H1 (cell line): Measurements from ENCODE around the gene RTEL1. TPM values are rescaled to one million over a fixed set of nuclear protein-coding genes. Genes with fewer than 3 reads are reported as not detected.

Experiments
- CTCF ChIA-PET: fragments of 300-600 bp; sonication (Branson Sonifier 250); formaldehyde crosslinking; loops from one replicate; lab custom pipeline; 2021; ENCODE audit not compliant: partially characterized antibody; lab: Charles Lee
- POLR2A ChIA-PET: fragments of 300-600 bp; sonication (Branson Sonifier 250); formaldehyde crosslinking; loops from one replicate; lab custom pipeline; 2021; ENCODE audit warnings: inconsistent platforms; ENCODE audit not compliant: partially characterized antibody; lab: Charles Lee
- DNase-seq, 2 experiments: peaks; one replicate each; pipeline versions ENCODE4 v3.0.0 to v3.0.0-alpha.2; 2010 to 2022; ENCODE audit warnings: low spot score in 2 of 2, low read depth in 1 of 2, mixed read lengths in 1 of 2
- FAIRE-seq: peaks from 2 replicates; lab custom pipeline; 2011; peaks lifted over from hg19 to GRCh38; lab: Jason Lieb, UNC
- H2AFZ ChIP-seq: 2 replicates; pipeline ENCODE4 v1.8.1; 2012; ENCODE audit warnings: low read length, inconsistent platforms
- H2AK5ac ChIP-seq: 2 replicates; pipeline ENCODE4 v1.6.1; 2013; ENCODE audit warnings: low read depth, low read length
- H2BK120ac ChIP-seq: replicated peaks from 2 replicates; pipeline ENCODE3; 2013; ENCODE audit warnings: low read depth, low read length, inconsistent platforms
- H2BK12ac ChIP-seq: 2 replicates; pipeline ENCODE4 v1.6.1; 2013; ENCODE audit warnings: low read depth, low read length
- H2BK15ac ChIP-seq: 2 replicates; pipeline ENCODE4 v1.6.1; 2013; ENCODE audit warnings: low read length
- H2BK20ac ChIP-seq: 2 replicates; pipeline ENCODE4 v1.6.1; 2013; ENCODE audit warnings: low read length
- H2BK5ac ChIP-seq: 2 replicates; pipeline ENCODE4 v1.6.1; 2013; ENCODE audit warnings: low read depth, low read length
- H3K14ac ChIP-seq: 2 replicates; pipeline ENCODE4 v1.6.1; 2013; ENCODE audit warnings: inconsistent platforms; ENCODE audit not compliant: insufficient read length
- H3K18ac ChIP-seq: 2 replicates; pipeline ENCODE4 v1.6.1; 2013; ENCODE audit warnings: low read length; ENCODE audit errors: extremely low read depth
- H3K23ac ChIP-seq: 2 replicates; pipeline ENCODE4 v1.6.1; 2013; ENCODE audit warnings: inconsistent platforms; ENCODE audit not compliant: insufficient read length
- H3K23me2 ChIP-seq: 2 replicates; pipeline ENCODE4 v1.6.1; 2013; ENCODE audit warnings: low read depth, low read length
- H3K27ac ChIP-seq: 2 replicates; pipeline ENCODE4 v1.6.1; 2011; ENCODE audit warnings: low read depth, low read length, inconsistent platforms
- H3K27me3 ChIP-seq, 4 experiments: replicated peaks in 1 of 4; 1 replicate in 1 of 4; 2 replicates in 3 of 4; pipeline versions ENCODE4 v1.6.1 to v1.8.1; 2011 to 2013; ENCODE audit warnings: low read length in 3 of 4, mild to moderate bottlenecking in 3 of 4, inconsistent platforms in 2 of 4, mixed read lengths in 2 of 4, moderate library complexity in 1 of 4; ENCODE audit not compliant: control insufficient read depth in 3 of 4, insufficient read depth in 3 of 4; ENCODE audit errors: extremely low read depth in 1 of 4
- H3K36me3 ChIP-seq, 4 experiments: 2 replicates each; pipeline versions ENCODE4 v1.6.1 to v1.8.1; 2011 to 2013; ENCODE audit warnings: mild to moderate bottlenecking in 4 of 4, low read length in 3 of 4, moderate library complexity in 2 of 4, control low read depth in 1 of 4, inconsistent platforms in 1 of 4; ENCODE audit not compliant: insufficient read depth in 4 of 4, control insufficient read depth in 2 of 4
- H3K4ac ChIP-seq: replicated peaks from 2 replicates; pipeline ENCODE3; 2013; ENCODE audit warnings: low read length, low read depth, mixed read lengths, inconsistent platforms; ENCODE audit not compliant: insufficient read length
- H3K4me1 ChIP-seq, 4 experiments: replicated peaks in 1 of 4; 1 replicate in 1 of 4; 2 replicates in 3 of 4; pipeline versions ENCODE4 v1.6.1 to v1.8.1; 2011 to 2013; ENCODE audit warnings: low read length in 3 of 4, inconsistent platforms in 2 of 4, mixed read lengths in 1 of 4; ENCODE audit not compliant: insufficient read depth in 4 of 4, control insufficient read depth in 3 of 4
- H3K4me2 ChIP-seq, 2 experiments: 2 replicates each; pipeline versions ENCODE4 v1.6.1 to v1.8.1; 2011 to 2013; ENCODE audit warnings: low read depth in 2 of 2, low read length in 2 of 2, control low read depth in 1 of 2, inconsistent platforms in 1 of 2, mild to moderate bottlenecking in 1 of 2; ENCODE audit not compliant: insufficient read depth in 1 of 2
- H3K4me3 ChIP-seq, 4 experiments: fragments of 200-600, 300-600 bp in 1 of 4; sonication (generic), shearing (Covaris generic), sonication (Bioruptor Twin) in 1 of 4; 2 replicates each; pipeline versions ENCODE4 v1.5.1 to v1.8.1; 2011 to 2016; ENCODE audit warnings: low read length in 4 of 4, low read depth in 3 of 4, control low read depth in 2 of 4, inconsistent platforms in 2 of 4, mild to moderate bottlenecking in 2 of 4, mixed read lengths in 1 of 4, moderate library complexity in 1 of 4; ENCODE audit not compliant: insufficient read depth in 2 of 4; ENCODE audit errors: extremely low read depth in 1 of 4
- H3K56ac ChIP-seq: replicated peaks from 2 replicates; pipeline ENCODE3; 2013; ENCODE audit warnings: low read depth, mild to moderate bottlenecking, mixed read lengths, low read length, inconsistent platforms; ENCODE audit not compliant: insufficient read length
- H3K79me1 ChIP-seq: 2 replicates; pipeline ENCODE4 v1.6.1; 2013; ENCODE audit warnings: low read depth, low read length, control low read depth
- H3K79me2 ChIP-seq, 2 experiments: 2 replicates each; pipeline versions ENCODE4 v1.6.1 to v1.8.1; 2012 to 2013; ENCODE audit warnings: low read length in 2 of 2, mild to moderate bottlenecking in 2 of 2, inconsistent platforms in 1 of 2; ENCODE audit not compliant: insufficient read depth in 2 of 2, control insufficient read depth in 1 of 2
- H3K9ac ChIP-seq, 4 experiments: replicated peaks in 1 of 4; 1 replicate in 1 of 4; 2 replicates in 3 of 4; pipeline versions ENCODE4 v1.6.1 to v1.8.1; 2011 to 2013; ENCODE audit warnings: low read depth in 3 of 4, low read length in 3 of 4, control low read depth in 2 of 4, mild to moderate bottlenecking in 2 of 4, moderate library complexity in 2 of 4, inconsistent platforms in 1 of 4; ENCODE audit errors: extremely low read depth in 1 of 4
- H3K9me3 ChIP-seq, 2 experiments: 2 replicates each; pipeline versions ENCODE4 v1.6.1 to v1.8.1; 2012 to 2013; ENCODE audit warnings: mild to moderate bottlenecking in 2 of 2, moderate library complexity in 2 of 2, control low read depth in 1 of 2, inconsistent platforms in 1 of 2, low read depth in 1 of 2, low read length in 1 of 2, mixed read lengths in 1 of 2; ENCODE audit not compliant: insufficient read depth in 2 of 2
- H4K20me1 ChIP-seq, 2 experiments: replicated peaks in 1 of 2; 2 replicates each; pipeline versions ENCODE3 to v1.8.1; 2011 to 2013; ENCODE audit warnings: inconsistent platforms in 2 of 2, low read length in 2 of 2, mild to moderate bottlenecking in 1 of 2; ENCODE audit not compliant: insufficient read depth in 2 of 2, control insufficient read depth in 1 of 2
- H4K5ac ChIP-seq: 2 replicates; pipeline ENCODE4 v1.6.1; 2013; ENCODE audit warnings: low read length, low read depth, mixed read lengths, inconsistent platforms; ENCODE audit not compliant: insufficient read length
- H4K8ac ChIP-seq: 2 replicates; pipeline ENCODE4 v1.8.0; 2013; ENCODE audit warnings: mild to moderate bottlenecking, moderate library complexity, low read length, inconsistent platforms; ENCODE audit not compliant: insufficient read depth; ENCODE audit errors: extremely low read depth
- H4K91ac ChIP-seq: replicated peaks from 2 replicates; pipeline ENCODE3; 2013; ENCODE audit warnings: low read length, mixed read lengths, inconsistent platforms; ENCODE audit not compliant: insufficient read length
- JUND ChIP-seq: IDR thresholded peaks from 2 replicates; pipeline ENCODE4 v1.6.1; 2011; ENCODE audit warnings: mild to moderate bottlenecking, improper control_type of control experiment, low read length
- WGBS, 2 experiments: shearing (Covaris generic) in 1 of 2; methylation state at CpG; one replicate each; pipeline versions ENCODE4 v1.1.6 to v1.1.7; 2013 to 2015; ENCODE audit warnings: low lambda C conversion rate in 2 of 2, mixed read lengths in 2 of 2, inconsistent platforms in 1 of 2, low coverage in 1 of 2, missing lambda C conversion rate in 1 of 2; ENCODE audit not compliant: insufficient replicate concordance in 2 of 2, insufficient coverage in 1 of 2, insufficient read length in 1 of 2; ENCODE audit errors: extremely low coverage in 1 of 2, missing lambda C conversion rate in 1 of 2; 5-methylcytosine and 5-hydroxymethylcytosine counted together
- long read RNA-seq, 2 experiments: library from RNA in 1 of 2; library from capped mRNA in 1 of 2; stranded (forward); transcript quantifications; one replicate each; pipeline ENCODE4 v2.0.0, GENCODE V29; 2021; ENCODE audit warnings: inconsistent platforms in 1 of 2
- polyA minus RNA-seq, 3 experiments: library from RNA; depleted of rRNA, polyadenylated mRNA; stranded (reverse); fragments of >200 nt; gene quantifications; 1 replicate in 2 of 3; 2 replicates in 1 of 3; pipeline ENCODE4 v1.2.3, GENCODE V29; 2011
- polyA plus RNA-seq, 7 experiments: library from polyadenylated mRNA; depleted of rRNA in 3 of 7; stranded (reverse) in 5 of 7; unstranded in 2 of 7; fragments of >200 nt in 5 of 7; fragments of 200-250 nt in 2 of 7; gene quantifications; 1 replicate in 5 of 7; 2 replicates in 1 of 7; 4 replicates in 1 of 7; pipeline versions ENCODE4 v1.2.1 to v1.2.3, GENCODE V29; 2011 to 2013; ENCODE audit warnings: missing spikeins in 2 of 7, mixed read lengths in 2 of 7
- total RNA-seq: library from RNA; stranded (reverse); fragmentation: NEBNext Ultra II Directional; extraction: Animal tissue kit (Norgen Biotek cat#: 25700); gene quantifications from 2 replicates; pipeline ENCODE4 v1.2.1, GENCODE V29; 2021

RTEL1 gene, protein sequence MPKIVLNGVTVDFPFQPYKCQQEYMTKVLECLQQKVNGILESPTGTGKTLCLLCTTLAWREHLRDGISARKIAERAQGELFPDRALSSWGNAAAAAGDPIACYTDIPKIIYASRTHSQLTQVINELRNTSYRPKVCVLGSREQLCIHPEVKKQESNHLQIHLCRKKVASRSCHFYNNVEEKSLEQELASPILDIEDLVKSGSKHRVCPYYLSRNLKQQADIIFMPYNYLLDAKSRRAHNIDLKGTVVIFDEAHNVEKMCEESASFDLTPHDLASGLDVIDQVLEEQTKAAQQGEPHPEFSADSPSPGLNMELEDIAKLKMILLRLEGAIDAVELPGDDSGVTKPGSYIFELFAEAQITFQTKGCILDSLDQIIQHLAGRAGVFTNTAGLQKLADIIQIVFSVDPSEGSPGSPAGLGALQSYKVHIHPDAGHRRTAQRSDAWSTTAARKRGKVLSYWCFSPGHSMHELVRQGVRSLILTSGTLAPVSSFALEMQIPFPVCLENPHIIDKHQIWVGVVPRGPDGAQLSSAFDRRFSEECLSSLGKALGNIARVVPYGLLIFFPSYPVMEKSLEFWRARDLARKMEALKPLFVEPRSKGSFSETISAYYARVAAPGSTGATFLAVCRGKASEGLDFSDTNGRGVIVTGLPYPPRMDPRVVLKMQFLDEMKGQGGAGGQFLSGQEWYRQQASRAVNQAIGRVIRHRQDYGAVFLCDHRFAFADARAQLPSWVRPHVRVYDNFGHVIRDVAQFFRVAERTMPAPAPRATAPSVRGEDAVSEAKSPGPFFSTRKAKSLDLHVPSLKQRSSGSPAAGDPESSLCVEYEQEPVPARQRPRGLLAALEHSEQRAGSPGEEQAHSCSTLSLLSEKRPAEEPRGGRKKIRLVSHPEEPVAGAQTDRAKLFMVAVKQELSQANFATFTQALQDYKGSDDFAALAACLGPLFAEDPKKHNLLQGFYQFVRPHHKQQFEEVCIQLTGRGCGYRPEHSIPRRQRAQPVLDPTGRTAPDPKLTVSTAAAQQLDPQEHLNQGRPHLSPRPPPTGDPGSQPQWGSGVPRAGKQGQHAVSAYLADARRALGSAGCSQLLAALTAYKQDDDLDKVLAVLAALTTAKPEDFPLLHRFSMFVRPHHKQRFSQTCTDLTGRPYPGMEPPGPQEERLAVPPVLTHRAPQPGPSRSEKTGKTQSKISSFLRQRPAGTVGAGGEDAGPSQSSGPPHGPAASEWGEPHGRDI (N-terminal part only)
- total RNA-seq (37.1 and 37.8 TPM in 2 replicates), polyA plus RNA-seq (2011; rRNA removed) (16.2 and 24.3 TPM in 2 replicates), polyA minus RNA-seq (2011; rRNA and poly(A)+ RNA removed) (46.2 and 51.7 TPM in 2 replicates)
- 19.7 TPM for polyA plus RNA-seq (2011; cell fraction: cytosol; rRNA removed)
- polyA plus RNA-seq (2011; cell fraction: nucleus; rRNA removed): 181 TPM
- 17.9 to 26.4 TPM (median 23.9 TPM) in 4 replicates for polyA plus RNA-seq (2012, experiment 1 of 2)
- polyA plus RNA-seq (2012, experiment 2 of 2): 18.4 TPM
- 14.4 TPM for polyA plus RNA-seq (2013, experiment 1 of 2)
- 12.9 TPM for polyA plus RNA-seq (2013, experiment 2 of 2)
- 23.6 TPM for polyA minus RNA-seq (2011; cell fraction: cytosol; rRNA and poly(A)+ RNA removed)
- 47.6 TPM for polyA minus RNA-seq (2011; cell fraction: nucleus; rRNA and poly(A)+ RNA removed)
- long read RNA-seq, experiment 1, partial matches to known transcripts: 3 of 7 reads
- long read RNA-seq, experiment 1, other reads (novel, unspliced or antisense): 4 of 7 reads
- long read RNA-seq, experiment 2, partial matches to known transcripts: 1 of 2 reads
- long read RNA-seq, experiment 2, other reads (novel, unspliced or antisense): 1 of 2 reads

DNA sequence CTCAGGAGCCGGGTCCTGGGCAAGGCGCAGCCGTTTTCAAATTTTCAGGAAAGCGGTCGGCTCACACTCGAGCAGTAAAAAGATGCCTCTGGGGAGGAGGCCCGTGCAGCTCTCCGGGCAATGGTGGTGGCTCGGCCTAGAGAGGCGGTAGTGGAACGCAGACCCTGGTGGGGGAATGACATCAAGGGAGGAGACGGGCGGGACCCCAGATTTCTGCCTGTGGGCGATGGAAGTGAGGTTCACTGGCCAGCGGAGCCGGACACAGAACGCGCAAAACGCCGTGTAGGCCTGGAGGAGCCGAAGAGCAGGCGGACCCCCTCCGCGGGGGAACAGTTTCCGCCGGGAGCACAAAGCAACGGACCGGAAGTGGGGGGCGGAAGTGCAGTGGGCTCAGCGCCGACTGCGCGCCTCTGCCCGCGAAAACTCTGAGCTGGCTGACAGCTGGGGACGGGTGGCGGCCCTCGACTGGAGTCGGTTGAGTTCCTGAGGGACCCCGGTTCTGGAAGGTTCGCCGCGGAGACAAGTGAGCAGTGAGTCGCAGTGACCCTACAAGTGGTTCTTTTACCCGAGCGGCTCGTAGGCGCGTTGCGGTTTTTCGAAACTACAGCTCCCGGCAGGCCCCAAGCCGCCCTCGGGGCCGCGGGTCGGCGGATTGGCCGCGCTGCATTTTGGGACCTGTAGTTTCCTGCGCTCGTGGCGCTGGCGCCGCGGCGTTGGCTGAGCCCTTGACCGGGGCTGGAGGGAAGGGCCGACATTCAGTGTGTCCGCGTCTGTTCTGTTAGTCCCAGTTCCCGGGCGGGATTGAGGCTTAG, at the start of gene RTEL1:
TSS of gene RTEL1 (plus strand) at position 376 of the 812 bp plus-strand sequence. CDS start 1,091 bp downstream, outside the sequence.
- DNase-seq (peak in 1 of 2 experiments; percentile 96), FAIRE-seq (no peak)
- peak within 1 kb of the TSS; percentile 46 for H3K4ac ChIP-seq
- no peak within 1 kb of the TSS for H2BK20ac ChIP-seq
- no peaks in the 10 kb centered on the region for H3K9me3 ChIP-seq
- H3K79me2 ChIP-seq: peaks cover 0 to 9% of the 10 kb centered on the region in 2 experiments; a peak in 1 of 4 replicates
- H3K23me2 ChIP-seq: peaks cover 11% of the 10 kb centered on the region
- no peak within 1 kb of the TSS; the same call in 1 of the 2 replicates for H3K18ac ChIP-seq
- H4K20me1 ChIP-seq: peaks cover 2 to 3% of the 10 kb centered on the region in 2 experiments
- peak within 1 kb of the TSS; percentile 76 to 81 for H3K4me2 ChIP-seq
- no peaks in the 10 kb centered on the region for H3K27me3 ChIP-seq
- H3K27ac ChIP-seq: no peak within 1 kb of the TSS; the same call in 1 of the 2 replicates
- peak within 1 kb of the TSS; percentile 96 for H4K8ac ChIP-seq
- H3K9ac ChIP-seq: peak within 1 kb of the TSS in 3 of 4 experiments; percentile 56 to 62 (median 57); a peak in 6 of 7 replicates
- no peak within 1 kb of the TSS for H3K14ac ChIP-seq
- H3K36me3 ChIP-seq: peaks cover 0 to 11% (median 3%) of the 10 kb centered on the region in 4 experiments; a peak in 4 of 8 replicates
- ChIA-PET POLR2A (interaction anchor here (0.5 to 1.9 kb wide), 22 partner anchors 10 to 393 kb away, joined by 3 to 15 read pairs (median 4); partner anchors contain the start of genes ARFRP1, PPDPF, TNFRSF6B and TPD52L2), CTCF (interaction anchor here (1.0 to 1.3 kb wide), 4 partner anchors 12 to 113 kb away, joined by 3 to 4 read pairs (median 3); no protein-coding TSS in a partner anchor)
- peak within 1 kb of the TSS; percentile 84 for H2BK5ac ChIP-seq
- peak within 1 kb of the TSS; percentile 75 to 96 (median 84) for H3K4me3 ChIP-seq
- H4K91ac ChIP-seq: peak within 1 kb of the TSS; percentile 84
- H3K4me1 ChIP-seq: peaks cover 0 to 16% (median 14%) of the 10 kb centered on the region in 4 experiments; a peak in 6 of 7 replicates
- peak within 1 kb of the TSS; percentile 96 for H4K5ac ChIP-seq
- WGBS, 2 experiments: 11% methylated on average over 64 of the region's 73 CpGs; no CpG with 5 or more reads in 1 of the 2 experiments
- peak within 1 kb of the TSS; percentile 39 for H3K56ac ChIP-seq
- no peak within 1 kb of the TSS for H2BK120ac ChIP-seq
- peak within 1 kb of the TSS; percentile 74; the same call in 1 of the 2 replicates for H2AFZ ChIP-seq
- H3K79me1 ChIP-seq: no peaks in the 10 kb centered on the region; the same call in 1 of the 2 replicates
- H3K23ac ChIP-seq: no peak within 1 kb of the TSS
- peak within 1 kb of the TSS; percentile 67; the same call in 1 of the 2 replicates for H2AK5ac ChIP-seq
- H2BK12ac ChIP-seq: peak within 1 kb of the TSS; percentile 27; the same call in 1 of the 2 replicates
- H2BK15ac ChIP-seq: 0 out of 2 replicates have a peak within 1 kb of the TSS, but pooled peaks have one; percentile 53
- TF ChIP-seq JUND: peak; percentile 4; the same call in 1 of the 2 replicates
